ENCODE results near the gene SLF2.

DNA sequence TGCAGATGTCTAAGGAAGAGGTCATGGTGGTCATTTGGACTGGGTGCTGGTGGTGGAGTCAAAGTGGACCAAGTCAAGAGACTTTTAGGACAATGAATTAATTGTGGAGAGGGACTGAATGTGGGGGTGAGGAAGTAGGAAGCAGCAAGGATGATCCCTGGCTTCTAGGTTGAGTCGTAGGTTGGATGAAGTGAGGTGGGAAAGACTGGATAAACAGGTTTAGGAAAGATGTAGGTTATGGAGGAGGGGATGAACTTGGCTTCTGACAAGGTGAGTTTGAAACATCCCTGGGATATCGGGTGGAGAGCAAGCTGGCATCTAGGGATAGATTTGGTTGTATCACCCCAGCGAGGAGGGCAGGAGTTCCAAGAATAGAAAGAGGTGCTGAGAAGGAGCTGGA is 64.1 kb downstream of the SLF2 start:
- no peak for TF ChIP-seq CTCF (IDR thresholded peaks at IDR 0.05; ENCODE audit: insufficient read depth, low read depth, low read length)
- TF ChIP-seq EZH2 (IDR thresholded peaks at IDR 0.05; ENCODE audit: insufficient read depth, low read length) = no peak
